K562 (cell line): ENCODE measurements around the gene TTBK1. TPM values are rescaled to one million over a fixed set of nuclear protein-coding genes. Genes with fewer than 3 reads are reported as not detected.
A peak's percentile ranks its signal among the peaks of the same experiment; 100 is the strongest.

Source experiments
- BRF1 ChIP-seq: IDR thresholded peaks from 3 replicates; pipeline ENCODE4 v1.6.1; 2011; ENCODE audit warnings: borderline replicate concordance, mild to moderate bottlenecking; ENCODE audit not compliant: insufficient read length; ENCODE audit errors: extremely low read depth
- GTF2F1 ChIP-seq: IDR thresholded peaks from 2 replicates; pipeline ENCODE4 v1.6.1; 2011; ENCODE audit warnings: low read depth, low read length, improper control_type of control experiment
- NFIC ChIP-seq: fragments of 450-650 bp; IDR thresholded peaks from 2 replicates; pipeline ENCODE4 v1.6.1; 2017; ENCODE audit warnings: mild to moderate bottlenecking, inconsistent platforms
- POLR2B ChIP-seq: fragments of 450-650 bp; IDR thresholded peaks from 2 replicates; pipeline ENCODE4 v1.6.1; 2018; ENCODE audit warnings: low read depth; ENCODE audit not compliant: partially characterized antibody
- SREBF2 ChIP-seq: sonication (generic); formaldehyde crosslinking; IDR thresholded peaks from 2 replicates; pipeline ENCODE4 v1.4.0; 2020; ENCODE audit warnings: mild to moderate bottlenecking, missing genetic modification reagents
- polyA plus RNA-seq, 8 experiments: library from polyadenylated mRNA; depleted of rRNA in 4 of 8; stranded (reverse) in 5 of 8; unstranded in 3 of 8; fragments of >200 nt; fragmentation: Nextera tagmentation in 2 of 8; fragmentation: Illumina TruSeq in 1 of 8; extraction: Ambion mirVana in 2 of 8; extraction: Trizol in 1 of 8; gene quantifications; 2 replicates each; pipeline versions ENCODE4 v1.2.1 to v1.2.3, GENCODE V29; 2011 to 2014; ENCODE audit warnings: inconsistent platforms in 1 of 8, missing spikeins in 1 of 8
- total RNA-seq, 7 experiments: library from RNA; depleted of rRNA in 6 of 7; stranded (reverse); fragments of >200 nt in 6 of 7; fragmentation: Illumina TruSeq in 2 of 7; extraction: Trizol in 2 of 7; gene quantifications; 2 replicates each; pipeline versions ENCODE4 v1.2.1 to v1.2.3, GENCODE V29; 2011 to 2021; ENCODE audit warnings: low replicate concordance in 1 of 7
- TF ChIP-seq, protein P1 (sequence below): fragments of 450-650 bp; conservative IDR thresholded peaks from 2 replicates; pipeline ENCODE4 v1.6.1; 2016; ENCODE audit warnings: missing genetic modification characterization, low read depth, mild to moderate bottlenecking, missing compliant biosample characterization, moderate library complexity
- TF ChIP-seq, protein P2 (sequence below): fragments of 450-650 bp; IDR thresholded peaks from 2 replicates; pipeline ENCODE4 v1.6.1; 2016; ENCODE audit warnings: mild to moderate bottlenecking, moderate library complexity
- TF ChIP-seq, protein P3 (sequence below): fragments of 250-450 bp; sonication (Bioruptor Pico); IDR thresholded peaks from 2 replicates; pipeline ENCODE4 v1.8.0; 2022; ENCODE audit warnings: inconsistent platforms
- TF ChIP-seq, protein P4 (sequence below): fragments of 450-650 bp; formaldehyde crosslinking; IDR thresholded peaks from 2 replicates; pipeline ENCODE4 v1.4.0; 2022; ENCODE audit warnings: missing genetic modification characterization

Gene TTBK1
- total and polyA plus RNA-seq, 9 of the 15 experiments (the other 6 are each of a cell fraction or from before 2014, with no cell fraction given), result not detected

DNA sequence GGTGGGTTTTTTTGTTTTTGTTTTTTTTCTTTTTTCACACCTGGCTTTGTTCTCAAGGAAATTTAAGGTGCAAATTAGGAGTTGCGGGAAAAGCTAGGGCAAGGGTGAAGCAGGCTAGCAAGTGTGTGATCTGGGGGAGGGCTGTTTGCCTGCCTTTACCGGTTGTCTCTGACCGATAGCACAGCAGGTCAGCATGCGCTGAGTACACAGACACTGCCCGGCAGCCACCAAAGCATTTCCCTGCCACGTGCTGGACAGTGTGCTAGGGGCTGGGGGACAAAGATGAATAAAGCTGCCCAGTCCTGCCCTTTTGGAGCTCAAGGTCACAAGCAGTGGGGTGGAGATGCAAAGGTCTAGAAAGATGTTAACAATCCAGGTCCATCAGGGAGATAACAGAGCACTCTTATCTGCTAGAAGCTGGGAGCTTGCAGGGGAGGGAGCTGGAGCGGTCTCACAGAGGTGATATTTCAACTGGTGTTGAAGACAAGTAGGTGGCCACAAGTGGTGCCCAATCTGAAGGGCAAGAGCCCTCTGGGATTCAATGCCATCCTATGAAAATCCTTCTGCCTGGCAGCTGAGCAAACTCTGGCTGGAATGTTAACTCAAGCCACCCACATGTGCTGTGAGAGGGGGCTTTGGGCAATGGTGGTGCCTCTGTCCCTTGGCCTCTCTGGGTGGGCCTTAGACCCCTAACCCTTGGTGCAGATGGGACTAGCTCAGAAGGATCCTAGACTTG lies 24.5 kb downstream of the TTBK1 start (continued):
- TF ChIP-seq, protein P1, sequence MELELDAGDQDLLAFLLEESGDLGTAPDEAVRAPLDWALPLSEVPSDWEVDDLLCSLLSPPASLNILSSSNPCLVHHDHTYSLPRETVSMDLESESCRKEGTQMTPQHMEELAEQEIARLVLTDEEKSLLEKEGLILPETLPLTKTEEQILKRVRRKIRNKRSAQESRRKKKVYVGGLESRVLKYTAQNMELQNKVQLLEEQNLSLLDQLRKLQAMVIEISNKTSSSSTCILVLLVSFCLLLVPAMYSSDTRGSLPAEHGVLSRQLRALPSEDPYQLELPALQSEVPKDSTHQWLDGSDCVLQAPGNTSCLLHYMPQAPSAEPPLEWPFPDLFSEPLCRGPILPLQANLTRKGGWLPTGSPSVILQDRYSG, result no peak
- TF ChIP-seq, protein P2, sequence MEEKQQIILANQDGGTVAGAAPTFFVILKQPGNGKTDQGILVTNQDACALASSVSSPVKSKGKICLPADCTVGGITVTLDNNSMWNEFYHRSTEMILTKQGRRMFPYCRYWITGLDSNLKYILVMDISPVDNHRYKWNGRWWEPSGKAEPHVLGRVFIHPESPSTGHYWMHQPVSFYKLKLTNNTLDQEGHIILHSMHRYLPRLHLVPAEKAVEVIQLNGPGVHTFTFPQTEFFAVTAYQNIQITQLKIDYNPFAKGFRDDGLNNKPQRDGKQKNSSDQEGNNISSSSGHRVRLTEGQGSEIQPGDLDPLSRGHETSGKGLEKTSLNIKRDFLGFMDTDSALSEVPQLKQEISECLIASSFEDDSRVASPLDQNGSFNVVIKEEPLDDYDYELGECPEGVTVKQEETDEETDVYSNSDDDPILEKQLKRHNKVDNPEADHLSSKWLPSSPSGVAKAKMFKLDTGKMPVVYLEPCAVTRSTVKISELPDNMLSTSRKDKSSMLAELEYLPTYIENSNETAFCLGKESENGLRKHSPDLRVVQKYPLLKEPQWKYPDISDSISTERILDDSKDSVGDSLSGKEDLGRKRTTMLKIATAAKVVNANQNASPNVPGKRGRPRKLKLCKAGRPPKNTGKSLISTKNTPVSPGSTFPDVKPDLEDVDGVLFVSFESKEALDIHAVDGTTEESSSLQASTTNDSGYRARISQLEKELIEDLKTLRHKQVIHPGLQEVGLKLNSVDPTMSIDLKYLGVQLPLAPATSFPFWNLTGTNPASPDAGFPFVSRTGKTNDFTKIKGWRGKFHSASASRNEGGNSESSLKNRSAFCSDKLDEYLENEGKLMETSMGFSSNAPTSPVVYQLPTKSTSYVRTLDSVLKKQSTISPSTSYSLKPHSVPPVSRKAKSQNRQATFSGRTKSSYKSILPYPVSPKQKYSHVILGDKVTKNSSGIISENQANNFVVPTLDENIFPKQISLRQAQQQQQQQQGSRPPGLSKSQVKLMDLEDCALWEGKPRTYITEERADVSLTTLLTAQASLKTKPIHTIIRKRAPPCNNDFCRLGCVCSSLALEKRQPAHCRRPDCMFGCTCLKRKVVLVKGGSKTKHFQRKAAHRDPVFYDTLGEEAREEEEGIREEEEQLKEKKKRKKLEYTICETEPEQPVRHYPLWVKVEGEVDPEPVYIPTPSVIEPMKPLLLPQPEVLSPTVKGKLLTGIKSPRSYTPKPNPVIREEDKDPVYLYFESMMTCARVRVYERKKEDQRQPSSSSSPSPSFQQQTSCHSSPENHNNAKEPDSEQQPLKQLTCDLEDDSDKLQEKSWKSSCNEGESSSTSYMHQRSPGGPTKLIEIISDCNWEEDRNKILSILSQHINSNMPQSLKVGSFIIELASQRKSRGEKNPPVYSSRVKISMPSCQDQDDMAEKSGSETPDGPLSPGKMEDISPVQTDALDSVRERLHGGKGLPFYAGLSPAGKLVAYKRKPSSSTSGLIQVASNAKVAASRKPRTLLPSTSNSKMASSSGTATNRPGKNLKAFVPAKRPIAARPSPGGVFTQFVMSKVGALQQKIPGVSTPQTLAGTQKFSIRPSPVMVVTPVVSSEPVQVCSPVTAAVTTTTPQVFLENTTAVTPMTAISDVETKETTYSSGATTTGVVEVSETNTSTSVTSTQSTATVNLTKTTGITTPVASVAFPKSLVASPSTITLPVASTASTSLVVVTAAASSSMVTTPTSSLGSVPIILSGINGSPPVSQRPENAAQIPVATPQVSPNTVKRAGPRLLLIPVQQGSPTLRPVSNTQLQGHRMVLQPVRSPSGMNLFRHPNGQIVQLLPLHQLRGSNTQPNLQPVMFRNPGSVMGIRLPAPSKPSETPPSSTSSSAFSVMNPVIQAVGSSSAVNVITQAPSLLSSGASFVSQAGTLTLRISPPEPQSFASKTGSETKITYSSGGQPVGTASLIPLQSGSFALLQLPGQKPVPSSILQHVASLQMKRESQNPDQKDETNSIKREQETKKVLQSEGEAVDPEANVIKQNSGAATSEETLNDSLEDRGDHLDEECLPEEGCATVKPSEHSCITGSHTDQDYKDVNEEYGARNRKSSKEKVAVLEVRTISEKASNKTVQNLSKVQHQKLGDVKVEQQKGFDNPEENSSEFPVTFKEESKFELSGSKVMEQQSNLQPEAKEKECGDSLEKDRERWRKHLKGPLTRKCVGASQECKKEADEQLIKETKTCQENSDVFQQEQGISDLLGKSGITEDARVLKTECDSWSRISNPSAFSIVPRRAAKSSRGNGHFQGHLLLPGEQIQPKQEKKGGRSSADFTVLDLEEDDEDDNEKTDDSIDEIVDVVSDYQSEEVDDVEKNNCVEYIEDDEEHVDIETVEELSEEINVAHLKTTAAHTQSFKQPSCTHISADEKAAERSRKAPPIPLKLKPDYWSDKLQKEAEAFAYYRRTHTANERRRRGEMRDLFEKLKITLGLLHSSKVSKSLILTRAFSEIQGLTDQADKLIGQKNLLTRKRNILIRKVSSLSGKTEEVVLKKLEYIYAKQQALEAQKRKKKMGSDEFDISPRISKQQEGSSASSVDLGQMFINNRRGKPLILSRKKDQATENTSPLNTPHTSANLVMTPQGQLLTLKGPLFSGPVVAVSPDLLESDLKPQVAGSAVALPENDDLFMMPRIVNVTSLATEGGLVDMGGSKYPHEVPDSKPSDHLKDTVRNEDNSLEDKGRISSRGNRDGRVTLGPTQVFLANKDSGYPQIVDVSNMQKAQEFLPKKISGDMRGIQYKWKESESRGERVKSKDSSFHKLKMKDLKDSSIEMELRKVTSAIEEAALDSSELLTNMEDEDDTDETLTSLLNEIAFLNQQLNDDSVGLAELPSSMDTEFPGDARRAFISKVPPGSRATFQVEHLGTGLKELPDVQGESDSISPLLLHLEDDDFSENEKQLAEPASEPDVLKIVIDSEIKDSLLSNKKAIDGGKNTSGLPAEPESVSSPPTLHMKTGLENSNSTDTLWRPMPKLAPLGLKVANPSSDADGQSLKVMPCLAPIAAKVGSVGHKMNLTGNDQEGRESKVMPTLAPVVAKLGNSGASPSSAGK, result peak; percentile 97
- TF ChIP-seq BRF1 (no peak), NFIC (peak; percentile 40; the same call in 1 of the 2 replicates), SREBF2 (CRISPR knock-in tag) (no peak), GTF2F1 (no peak), POLR2B (no peak)
- TF ChIP-seq, protein P3, sequence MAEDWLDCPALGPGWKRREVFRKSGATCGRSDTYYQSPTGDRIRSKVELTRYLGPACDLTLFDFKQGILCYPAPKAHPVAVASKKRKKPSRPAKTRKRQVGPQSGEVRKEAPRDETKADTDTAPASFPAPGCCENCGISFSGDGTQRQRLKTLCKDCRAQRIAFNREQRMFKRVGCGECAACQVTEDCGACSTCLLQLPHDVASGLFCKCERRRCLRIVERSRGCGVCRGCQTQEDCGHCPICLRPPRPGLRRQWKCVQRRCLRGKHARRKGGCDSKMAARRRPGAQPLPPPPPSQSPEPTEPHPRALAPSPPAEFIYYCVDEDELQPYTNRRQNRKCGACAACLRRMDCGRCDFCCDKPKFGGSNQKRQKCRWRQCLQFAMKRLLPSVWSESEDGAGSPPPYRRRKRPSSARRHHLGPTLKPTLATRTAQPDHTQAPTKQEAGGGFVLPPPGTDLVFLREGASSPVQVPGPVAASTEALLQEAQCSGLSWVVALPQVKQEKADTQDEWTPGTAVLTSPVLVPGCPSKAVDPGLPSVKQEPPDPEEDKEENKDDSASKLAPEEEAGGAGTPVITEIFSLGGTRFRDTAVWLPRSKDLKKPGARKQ (CRISPR knock-in tag), result no peak
- TF ChIP-seq, protein P4, sequence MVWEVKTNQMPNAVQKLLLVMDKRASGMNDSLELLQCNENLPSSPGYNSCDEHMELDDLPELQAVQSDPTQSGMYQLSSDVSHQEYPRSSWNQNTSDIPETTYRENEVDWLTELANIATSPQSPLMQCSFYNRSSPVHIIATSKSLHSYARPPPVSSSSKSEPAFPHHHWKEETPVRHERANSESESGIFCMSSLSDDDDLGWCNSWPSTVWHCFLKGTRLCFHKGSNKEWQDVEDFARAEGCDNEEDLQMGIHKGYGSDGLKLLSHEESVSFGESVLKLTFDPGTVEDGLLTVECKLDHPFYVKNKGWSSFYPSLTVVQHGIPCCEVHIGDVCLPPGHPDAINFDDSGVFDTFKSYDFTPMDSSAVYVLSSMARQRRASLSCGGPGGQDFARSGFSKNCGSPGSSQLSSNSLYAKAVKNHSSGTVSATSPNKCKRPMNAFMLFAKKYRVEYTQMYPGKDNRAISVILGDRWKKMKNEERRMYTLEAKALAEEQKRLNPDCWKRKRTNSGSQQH, result no peak
